22Rv1 (cell line): ENCODE results near the gene CDH24.

ENCODE experiments used
- H3K27ac ChIP-seq: fragments of 450-650 bp; 2 replicates; pipeline ENCODE4 v1.5.1; 2017
- CTCF ChIP-seq: fragments of 450-650 bp; IDR thresholded peaks from 2 replicates; pipeline ENCODE4 v1.5.1; 2017; ENCODE audit warnings: mild to moderate bottlenecking
- ZFX ChIP-seq: fragments of 450-650 bp; IDR thresholded peaks from 2 replicates; pipeline ENCODE4 v1.6.1; 2017; ENCODE audit warnings: antibody characterized with exemption, borderline replicate concordance

CDH24 gene

GRCh38 chr14:23058654-23059504 is 1.6 kb upstream of the CDH24 start:
- no peak for TF ChIP-seq ZFX
- no peak for TF ChIP-seq CTCF
- H3K27ac ChIP-seq = peak overlapping the region; percentile 90

- TF ChIP-seq ZFX = no peak
- TF ChIP-seq CTCF = peak; percentile 95
- H3K27ac ChIP-seq = peak overlapping the region; percentile 90
These were observed 685 bp upstream of the CDH24 start for GRCh38 chr14:23057757-23058653.

GRCh38 chr14:23056145-23056955 is 970 bp downstream of the CDH24 start:
- TF ChIP-seq CTCF (peak; percentile 84), ZFX (no peak)
- H3K27ac ChIP-seq = peak overlapping the region; percentile 90

- TF ChIP-seq ZFX = no peak
- TF ChIP-seq CTCF = no peak
- H3K27ac ChIP-seq = peak overlapping the region; percentile 90
These were observed 1.6 kb downstream of the CDH24 start for GRCh38 chr14:23055621-23056144.

- TF ChIP-seq CTCF = no peak
- TF ChIP-seq ZFX = no peak
- no peak overlapping the region for H3K27ac ChIP-seq
These were observed 2.2 kb downstream of the CDH24 start for GRCh38 chr14:23055147-23055550.

GRCh38 chr14:23054000-23054811 is 3.1 kb downstream of the CDH24 start:
- TF ChIP-seq CTCF (peak; percentile 22; the same call in 1 of the 2 replicates), ZFX (no peak)
- H3K27ac ChIP-seq = no peak overlapping the region
